GM19467 (cell line): ENCODE results near the gene ADCY9.
"Not testable (repeated sequence)": the region's sequence is repeated elsewhere in the genome, so short reads cannot be mapped to it uniquely, and the experiment has no call there.

ENCODE experiments used
- ATAC-seq: cut with Tn5 transposase; IDR thresholded peaks from one replicate; pipeline ENCODE4 v1.9.1; 2021; ENCODE audit warnings: mild to moderate bottlenecking, moderate library complexity; ENCODE audit not compliant: unreplicated experiment

ADCY9 gene

DNA sequence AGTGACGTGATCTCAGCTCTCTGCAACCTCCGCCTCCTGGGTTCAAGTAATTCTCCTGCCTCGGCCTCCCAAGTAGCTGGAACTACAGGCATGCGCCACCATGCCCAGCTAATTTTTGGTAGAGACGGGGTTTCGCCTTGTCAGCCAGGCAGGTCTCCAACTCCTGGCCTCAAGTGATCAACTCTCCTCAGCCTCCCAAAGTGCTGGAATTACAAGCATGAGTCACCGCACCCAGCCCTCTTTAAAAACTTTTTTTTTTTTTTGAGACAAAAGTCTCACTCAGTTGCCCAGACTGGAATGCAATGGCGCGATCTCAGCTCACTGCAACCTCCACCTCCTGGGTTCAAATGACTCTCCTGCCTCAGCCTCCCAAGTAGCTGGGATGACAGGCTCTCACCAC, 43.1 kb downstream of the ADCY9 start:
- ATAC-seq: not testable (repeated sequence)

DNA sequence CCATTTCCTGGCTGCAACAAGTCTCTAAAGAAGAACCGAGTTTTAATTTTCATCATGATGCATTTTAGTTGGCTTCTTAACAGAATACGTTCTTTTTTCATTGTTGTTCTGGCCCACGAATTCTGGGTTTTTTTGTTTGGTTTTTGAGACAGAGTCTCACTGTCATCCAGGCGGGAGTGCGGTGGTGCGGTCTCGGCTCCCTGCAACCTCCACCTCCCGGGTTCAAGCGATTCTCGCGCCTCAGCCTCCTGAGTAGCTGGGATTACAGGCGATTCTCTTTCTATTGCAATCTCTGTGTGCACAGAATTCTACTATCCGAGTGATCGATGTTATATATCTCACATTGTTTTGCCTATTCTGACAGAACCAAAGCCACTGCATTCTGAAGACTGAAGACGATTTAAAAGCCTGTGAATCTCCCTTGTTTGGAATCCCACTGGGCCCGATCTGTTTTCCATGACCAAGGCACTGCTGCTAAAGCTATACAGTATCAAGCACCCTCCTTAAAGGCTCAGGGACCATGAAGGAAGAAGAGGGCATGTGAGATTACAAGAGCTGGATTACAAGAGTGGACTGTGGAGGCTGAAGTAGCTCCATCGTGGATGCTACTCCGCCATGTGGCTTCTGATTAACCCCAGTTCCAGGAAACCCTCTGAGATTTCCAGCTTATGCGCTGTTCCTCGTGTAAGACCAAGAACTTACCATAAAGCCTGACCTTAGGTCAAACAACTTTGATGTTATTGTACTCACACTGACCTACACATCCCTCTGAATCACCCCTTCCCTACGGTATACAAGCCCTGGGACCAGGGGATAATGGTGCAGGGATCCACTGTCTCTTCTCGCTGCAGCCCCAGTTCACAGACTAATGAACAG, 44.3 kb downstream of the ADCY9 start:
- ATAC-seq: no peak

DNA sequence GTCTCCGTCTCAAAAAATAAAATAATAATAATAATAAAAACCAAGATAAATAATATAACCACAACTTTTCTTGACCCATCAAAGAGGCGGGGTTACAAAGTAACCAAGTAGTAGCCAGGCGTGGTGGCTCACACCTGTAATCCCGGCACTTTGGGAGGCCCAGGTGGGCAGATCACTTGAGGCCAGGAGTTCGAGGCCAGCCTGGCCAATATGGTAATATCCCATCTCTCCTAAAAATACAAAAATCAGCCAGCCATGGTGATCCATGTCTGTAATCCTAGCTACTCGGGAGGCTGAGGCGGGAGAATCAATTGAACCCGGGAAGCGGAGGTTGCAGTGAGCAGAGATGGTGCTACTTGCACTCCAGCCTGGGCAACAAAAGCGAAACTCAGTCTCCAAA, 45.3 kb downstream of the ADCY9 start:
- ATAC-seq: no peak

DNA sequence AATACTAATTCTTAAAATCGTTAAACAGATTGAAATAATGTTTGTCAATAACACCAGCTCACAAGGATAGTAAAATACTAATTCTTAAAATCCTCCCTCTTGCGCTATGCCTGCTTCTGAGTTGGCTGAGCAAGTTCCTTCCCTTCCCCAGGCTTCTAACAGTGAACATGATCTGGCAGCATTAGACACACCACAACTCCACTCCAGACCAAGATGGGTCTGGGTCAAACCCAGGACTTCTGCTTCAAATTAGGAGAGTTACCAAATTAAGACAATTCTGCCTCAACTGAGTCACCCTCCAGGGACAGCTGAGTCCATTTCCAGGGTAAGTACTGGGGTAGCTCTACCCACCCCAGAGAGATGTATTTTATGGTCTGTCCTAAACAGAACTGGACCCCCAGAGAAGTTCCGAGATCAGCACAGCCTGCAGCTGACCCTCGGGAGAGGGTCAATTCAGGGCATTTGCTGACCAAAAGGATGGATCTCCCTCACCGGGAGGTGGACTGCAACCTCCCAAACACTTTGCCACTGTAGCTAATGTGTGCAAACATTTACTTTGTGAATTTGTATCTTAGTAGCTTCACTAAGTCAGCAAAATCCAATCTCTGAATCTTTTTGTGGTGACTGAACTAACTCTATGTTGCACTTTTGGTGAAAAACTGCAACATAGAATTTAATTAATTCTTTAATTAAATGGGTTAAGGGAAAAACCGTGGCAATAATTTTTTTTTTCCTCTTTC, 48.8 kb downstream of the ADCY9 start:
- no peak for ATAC-seq

DNA sequence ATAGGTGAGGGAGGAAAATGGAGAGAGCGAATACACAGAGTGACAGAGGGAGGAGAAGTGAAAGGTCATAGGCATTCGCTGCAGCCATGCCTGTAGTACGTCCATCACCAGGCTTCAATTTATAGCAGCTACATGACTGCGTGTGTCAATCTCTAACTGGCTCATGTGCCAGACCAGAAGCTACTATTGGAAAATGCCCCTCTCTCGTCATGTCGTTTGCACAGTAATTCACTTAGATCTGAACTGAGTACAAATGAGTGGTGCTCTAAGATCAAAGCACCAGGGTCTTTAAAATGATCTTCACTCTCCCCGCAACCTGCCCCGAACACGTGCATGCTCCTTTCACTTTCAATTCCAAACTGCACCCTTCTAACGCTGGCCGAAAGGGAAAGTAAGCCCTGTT, 51.3 kb downstream of the ADCY9 start:
- ATAC-seq: no peak

DNA sequence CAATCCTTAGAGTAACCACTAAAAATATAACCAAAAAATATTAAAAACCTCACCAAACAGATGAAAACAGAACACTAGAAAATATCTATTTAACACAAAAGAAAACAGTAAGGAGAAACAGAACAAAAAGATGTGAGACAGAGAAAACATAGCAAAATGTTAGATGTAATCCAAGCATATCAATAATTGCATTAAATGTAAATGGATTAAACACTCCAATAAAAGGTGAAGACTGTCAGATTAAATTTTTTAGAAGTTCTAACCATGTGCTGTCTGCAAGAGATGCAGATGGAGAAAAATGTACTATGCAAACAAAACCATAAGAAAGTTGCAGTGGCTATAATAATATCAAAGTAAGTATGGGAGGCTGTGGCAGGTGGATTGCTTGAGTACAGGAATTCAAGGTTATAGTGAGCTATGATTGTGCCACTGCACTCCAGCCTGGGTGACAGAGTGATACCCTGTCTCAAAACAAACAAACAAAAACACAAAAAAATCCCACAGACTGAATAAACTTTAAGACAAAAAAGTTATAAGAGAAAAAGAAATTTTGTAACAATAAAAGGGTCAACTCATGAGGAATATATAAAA, 53.9 kb downstream of the ADCY9 start:
- no peak for ATAC-seq

DNA sequence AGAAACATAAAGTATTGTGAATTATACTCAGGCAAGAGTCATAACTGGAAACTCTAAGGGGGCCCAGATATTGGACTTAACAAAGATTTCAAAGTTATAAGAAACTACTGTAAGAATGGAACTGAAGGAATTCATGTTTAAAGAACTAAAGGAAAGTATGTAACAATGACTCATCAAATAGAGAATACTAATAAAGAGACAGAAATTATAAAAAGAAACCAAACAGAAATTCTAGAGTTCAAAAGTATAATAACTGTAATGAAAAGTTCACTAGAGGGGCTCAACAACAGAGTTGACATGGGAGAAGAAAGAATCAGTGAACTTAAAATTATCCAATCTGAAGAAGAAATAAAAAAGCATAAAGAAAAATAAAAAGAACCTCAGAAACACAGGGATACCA, 55.4 kb downstream of the ADCY9 start:
- no peak for ATAC-seq

DNA sequence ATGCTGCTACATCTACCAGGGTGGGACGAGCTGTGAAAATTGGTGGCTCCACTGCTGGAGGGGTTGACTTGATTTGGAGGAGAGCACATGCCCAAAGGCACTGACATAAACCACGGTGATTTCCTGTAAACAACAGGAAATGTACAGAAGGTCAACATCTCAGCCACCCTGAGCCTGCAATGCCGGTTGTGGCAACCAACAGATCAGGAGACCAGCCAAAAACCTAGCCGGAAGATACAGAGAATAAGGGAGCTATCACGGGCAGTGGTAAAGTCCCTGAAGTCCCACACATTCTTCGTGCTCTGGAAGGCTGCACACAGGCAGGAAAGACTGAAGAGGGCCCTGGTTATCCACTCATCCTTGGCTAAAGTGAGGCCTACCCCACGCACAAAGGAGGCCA, 56.2 kb downstream of the ADCY9 start:
- no peak for ATAC-seq

DNA sequence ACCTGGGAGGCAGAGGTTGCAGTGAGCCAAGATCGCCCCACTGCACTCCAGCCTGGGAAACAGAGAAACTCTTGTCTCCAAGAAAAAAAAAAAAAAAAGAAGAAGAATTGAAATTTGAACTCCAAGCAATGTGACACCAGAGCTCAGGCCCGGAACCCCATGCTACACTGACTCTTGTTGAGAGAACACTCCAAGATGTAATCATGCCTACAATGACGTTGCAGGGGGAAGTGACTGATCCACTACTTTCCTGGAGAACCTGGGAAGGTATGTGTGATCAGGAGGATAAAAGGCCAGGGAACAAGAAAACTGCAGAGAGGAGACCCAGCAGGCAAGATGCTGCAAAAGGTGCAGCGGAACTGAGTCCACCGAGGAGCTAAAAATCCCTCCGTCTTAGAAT, 57.9 kb downstream of the ADCY9 start:
- no peak for ATAC-seq

DNA sequence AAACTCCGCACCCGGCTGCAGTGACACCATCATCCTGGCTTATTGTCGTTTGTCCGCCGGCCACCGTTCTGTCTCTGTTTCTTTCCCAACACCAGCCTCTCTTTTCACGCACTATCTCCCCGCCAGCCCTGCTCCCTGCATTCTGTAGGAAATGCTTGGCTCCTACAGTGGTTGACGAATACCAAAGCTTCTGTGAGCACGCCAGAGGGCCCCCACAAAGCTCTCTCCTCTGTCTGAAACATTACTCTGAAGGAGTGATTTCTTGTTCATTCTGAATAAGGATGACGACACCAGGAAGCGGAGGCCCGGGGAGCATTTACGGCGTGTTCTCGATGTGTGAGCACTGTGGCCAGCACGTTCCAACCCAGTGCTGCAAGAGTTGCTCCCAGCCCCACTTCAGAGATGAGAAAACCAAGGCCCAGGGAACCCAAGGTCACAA, 58.8 kb downstream of the ADCY9 start:
- no peak for ATAC-seq

DNA sequence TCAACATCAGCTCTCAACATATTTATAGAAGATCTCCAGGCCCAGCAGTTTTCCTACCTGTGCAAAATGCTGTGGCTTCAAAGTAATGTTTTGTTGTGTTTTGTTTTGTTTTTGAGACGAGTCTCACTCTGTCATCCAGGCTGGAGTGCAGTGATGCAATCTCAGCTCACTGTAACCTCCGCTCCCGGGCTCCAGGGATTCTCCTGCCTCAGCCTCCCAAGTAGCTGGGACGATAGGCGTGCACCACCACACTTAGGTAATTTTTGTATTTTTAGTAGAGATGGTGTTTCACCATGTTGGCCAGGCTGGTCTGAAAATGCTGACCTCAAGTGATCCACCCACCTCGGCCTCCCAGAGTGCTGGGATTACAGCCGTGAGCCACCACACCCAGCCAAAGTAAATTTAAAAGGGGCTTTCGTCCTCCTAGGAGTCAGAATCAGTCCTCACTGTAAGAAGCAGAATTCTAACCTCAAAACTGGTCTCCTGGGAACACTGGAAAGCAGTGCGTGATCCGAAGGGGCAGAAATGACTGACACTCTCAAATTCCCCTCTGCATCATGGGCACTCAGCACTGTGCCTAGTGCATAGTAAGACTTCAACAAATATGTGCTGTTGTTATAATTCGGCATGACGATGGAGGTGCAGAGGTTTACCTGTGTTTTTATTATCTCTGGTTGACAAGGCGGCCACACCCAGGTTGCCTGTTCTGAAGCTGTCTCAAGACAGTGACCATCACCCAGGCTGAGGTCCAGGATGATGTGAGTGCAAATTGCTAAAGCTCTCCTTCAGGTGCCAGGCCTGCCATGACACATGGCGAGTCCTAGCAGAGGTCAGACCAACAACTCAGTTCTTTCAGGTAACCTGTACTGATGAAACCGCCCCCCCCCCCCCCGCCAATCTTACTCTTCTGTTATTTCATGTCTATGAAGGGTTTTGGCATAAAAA, 59.8 kb downstream of the ADCY9 start:
- no peak for ATAC-seq

DNA sequence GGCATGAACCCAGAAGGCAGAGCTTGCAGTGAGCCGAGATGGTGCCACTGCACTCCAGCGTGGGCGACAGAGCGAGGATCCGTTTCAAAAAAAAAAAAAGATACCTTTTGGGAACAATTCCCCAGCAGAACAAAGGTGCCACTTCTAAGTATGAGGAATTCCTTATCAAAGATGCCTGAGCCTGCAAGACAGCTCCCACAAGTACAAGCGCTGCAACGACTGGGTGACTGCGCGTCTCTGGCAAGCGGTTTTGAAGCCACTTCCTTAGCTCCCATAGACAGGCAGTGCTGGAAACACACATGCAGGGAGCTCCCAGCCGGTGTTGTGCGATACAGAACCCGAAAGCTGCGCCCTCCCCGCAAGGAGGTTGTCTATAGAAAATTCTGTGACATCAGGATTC, 60.5 kb downstream of the ADCY9 start:
- ATAC-seq: no peak

DNA sequence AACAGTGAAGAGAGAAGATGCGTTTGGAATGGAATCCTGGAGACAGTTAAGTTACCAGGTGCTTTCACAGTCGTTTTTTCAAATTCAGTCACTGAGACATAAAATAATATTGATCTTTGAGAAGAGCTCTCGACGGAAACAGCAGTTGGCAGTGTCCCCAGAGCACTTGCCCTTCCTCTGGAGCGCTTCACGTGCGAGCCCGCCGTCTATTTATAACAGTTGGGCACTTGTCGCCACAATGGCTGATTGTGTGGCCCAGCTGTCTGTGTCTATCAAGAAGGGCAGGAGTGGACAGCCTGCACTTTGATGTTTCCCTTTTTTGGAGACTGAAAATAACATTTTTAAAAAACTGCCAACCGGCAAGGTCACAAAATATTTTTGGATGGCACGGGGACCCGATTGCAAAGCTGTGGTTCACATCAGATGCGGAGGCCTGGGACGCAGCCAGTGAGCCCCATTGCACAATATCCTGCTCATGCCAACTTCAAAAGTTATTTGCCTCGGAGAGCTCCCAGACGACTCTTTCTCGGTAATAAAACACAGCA, 62.9 kb downstream of the ADCY9 start:
- ATAC-seq: no peak

DNA sequence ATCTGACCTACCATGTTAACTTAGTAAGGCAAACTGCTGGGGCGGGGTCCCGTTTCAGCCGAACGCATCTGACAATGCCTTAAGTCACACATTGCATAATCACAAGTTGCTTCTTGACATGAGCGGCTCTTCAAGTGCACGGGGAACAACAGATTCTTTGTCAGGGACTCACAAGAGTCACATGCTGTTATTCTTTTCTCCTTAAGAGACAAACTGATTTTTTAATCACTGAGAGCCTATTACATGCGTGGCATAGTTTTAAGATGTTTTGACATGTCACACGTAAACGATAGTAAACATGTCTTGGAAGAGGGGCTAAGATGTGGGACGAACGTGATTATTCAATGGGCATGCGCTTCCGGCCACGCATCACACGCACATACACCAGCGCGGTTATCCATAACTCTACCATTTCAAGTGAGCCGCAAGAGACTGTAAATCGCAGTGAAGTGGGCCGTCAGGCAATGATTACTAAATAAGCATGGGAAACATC, 63.4 kb downstream of the ADCY9 start:
- no peak for ATAC-seq

DNA sequence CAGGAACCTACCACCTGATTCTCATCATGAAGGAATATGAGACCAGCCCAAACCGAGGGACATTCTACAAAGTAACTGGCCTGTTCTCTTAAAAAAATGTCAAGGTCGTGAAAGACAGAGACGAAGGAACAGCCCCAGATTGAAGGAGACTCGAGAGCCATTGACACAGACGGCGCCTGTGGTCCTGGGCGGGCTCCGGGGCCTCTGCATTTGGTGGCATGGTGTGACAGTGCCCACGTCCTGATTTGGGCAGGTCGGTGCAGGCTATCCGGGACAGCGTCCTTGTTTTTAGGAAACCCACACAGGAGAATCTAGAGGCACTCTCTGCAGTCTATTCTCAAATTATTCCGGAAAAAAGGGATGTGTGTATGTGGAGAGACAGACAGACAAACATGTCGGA, 64.1 kb downstream of the ADCY9 start:
- no peak for ATAC-seq

DNA sequence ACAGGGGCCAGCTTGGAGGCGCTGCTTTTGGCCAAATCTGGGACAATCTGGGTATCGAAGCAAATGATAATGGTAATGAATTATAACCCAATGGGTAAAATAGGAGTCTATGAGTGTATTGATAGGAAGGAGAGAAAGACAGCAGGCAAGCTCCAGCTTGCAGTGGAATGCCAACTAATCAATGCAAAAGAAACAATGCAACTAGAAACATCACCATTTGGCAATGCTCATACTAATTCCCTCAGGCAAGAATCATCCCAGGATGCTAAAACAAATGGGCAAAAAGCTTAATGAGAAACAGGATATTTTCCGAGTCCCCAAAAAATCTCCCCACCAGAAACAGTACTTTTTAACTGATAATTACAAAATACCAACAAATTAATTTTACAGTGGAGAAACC, 64.7 kb downstream of the ADCY9 start:
- no peak for ATAC-seq

DNA sequence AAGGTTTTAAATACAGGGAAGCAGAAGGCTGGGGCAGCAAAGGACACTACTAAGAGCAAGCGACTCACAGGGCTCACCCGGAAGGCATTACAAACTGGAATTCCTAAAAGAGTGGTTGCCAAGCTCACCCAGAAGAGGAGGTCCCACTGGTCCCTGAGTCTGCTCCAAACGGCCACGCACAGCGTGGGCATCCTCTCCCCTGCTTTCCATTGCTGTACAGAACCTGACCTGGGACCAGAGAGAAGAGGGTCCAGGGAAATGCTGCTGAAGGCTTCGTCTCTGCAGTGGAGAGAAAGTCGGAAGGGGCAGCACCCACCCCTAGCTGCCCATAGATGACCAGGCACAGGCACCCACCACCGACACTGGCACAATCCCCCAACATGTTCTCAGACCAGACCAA, 67.2 kb downstream of the ADCY9 start:
- ATAC-seq: no peak

DNA sequence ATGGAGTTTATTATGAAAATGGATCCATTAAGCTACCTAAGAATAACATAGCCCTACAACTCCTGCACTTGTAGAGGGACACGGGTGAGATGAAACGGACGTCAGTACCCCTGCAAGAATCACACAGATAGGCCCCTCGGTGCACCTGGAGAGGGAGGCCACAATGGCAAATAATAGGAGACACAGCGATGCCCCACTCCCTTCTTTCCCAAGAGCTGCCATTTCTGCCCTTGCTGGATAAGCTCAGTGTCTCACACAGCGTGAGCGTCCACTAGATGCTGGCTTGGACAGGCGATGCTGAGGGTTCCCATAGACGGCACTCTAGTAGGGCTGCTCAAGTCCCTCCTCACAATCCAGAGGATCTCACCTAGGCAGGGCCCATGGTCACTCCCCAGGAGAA, 67.8 kb downstream of the ADCY9 start:
- ATAC-seq: no peak

DNA sequence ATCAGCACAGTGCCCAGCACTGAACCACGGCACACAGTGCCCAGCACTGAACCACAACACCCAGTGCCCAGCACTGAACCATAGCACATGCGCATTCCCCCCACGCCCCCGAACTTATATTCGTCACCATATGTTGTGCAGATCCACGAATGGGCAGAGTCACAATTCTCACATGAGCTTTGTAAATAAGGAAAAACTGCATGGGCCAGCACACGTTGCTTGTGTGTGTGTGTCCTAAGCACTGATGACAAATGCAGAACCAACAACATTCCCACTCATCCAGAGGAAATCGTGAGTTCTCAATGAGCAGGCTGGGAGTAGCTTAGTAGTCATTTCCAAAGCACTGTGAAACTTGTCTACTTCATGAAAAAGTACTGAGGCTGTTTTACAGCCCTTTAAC, 70.0 kb downstream of the ADCY9 start:
- no peak for ATAC-seq

DNA sequence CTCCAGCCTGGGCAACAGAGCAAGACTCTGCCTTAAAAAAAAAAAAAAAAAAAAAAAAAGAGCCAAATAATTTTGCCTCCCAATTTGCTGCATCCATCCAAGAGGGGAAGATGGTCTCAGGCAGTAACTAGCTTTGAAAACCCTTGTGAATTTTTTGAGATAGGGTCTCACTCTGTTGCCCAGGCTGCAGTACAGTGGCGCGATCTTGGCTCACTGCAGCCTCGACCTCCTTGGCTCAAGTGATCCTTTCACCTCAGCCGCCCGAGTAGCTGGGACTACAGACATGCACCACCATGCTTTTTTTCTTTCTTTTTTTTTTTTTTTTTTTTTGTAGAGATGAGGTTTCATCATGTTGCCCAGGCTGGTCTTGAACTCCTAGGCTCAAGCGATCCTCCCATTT, 70.7 kb downstream of the ADCY9 start:
- not testable (repeated sequence) for ATAC-seq
